Esophagus (tissue), 2 donors: ENCODE results near the gene FLRT1. TPM values are rescaled to one million over a fixed set of nuclear protein-coding genes. Genes with fewer than 3 reads are reported as not detected.
A peak's percentile ranks its signal among the peaks of the same experiment; 100 is the strongest.

Experiments used
- H3K27ac ChIP-seq, 2 donors: one replicate each; pipeline ENCODE4 v1.5.1; 2013; ENCODE audit warnings: low read depth in 2 of 2, mild to moderate bottlenecking in 2 of 2, inconsistent platforms in 1 of 2, low read length in 1 of 2, moderate library complexity in 1 of 2
- H3K27me3 ChIP-seq, 2 donors: one replicate each; pipeline ENCODE4 v1.6.1; 2013; ENCODE audit warnings: low read length in 2 of 2, control low read depth in 1 of 2, mild to moderate bottlenecking in 1 of 2; ENCODE audit not compliant: insufficient read depth in 2 of 2, control insufficient read depth in 1 of 2
- H3K36me3 ChIP-seq, 2 donors: one replicate each; pipeline ENCODE4 v1.6.1; 2013; ENCODE audit warnings: low read length in 1 of 2; ENCODE audit not compliant: control insufficient read depth in 2 of 2, insufficient read depth in 2 of 2
- H3K4me1 ChIP-seq, 2 donors: one replicate each; pipeline ENCODE4 v1.6.1; 2013; ENCODE audit warnings: low read length in 1 of 2; ENCODE audit not compliant: control insufficient read depth in 2 of 2, insufficient read depth in 2 of 2
- H3K4me3 ChIP-seq, 2 donors: one replicate each; pipeline ENCODE4 v1.5.1; 2013; ENCODE audit warnings: low read length in 2 of 2, mild to moderate bottlenecking in 2 of 2, low read depth in 1 of 2, moderate library complexity in 1 of 2
- H3K9me3 ChIP-seq, 2 donors: one replicate each; pipeline ENCODE4 v1.6.1; 2013; ENCODE audit warnings: mild to moderate bottlenecking in 2 of 2, low read depth in 1 of 2, low read length in 1 of 2, moderate library complexity in 1 of 2; ENCODE audit not compliant: control insufficient read depth in 2 of 2, insufficient read depth in 1 of 2
- WGBS, 2 donors: extraction: QIAGEN DNeasy Blood & Tissue Kit; methylation state at CpG; one replicate each; pipeline ENCODE4 v1.1.7; 2013; 5-methylcytosine and 5-hydroxymethylcytosine counted together
- polyA plus RNA-seq, 2 donors: library from polyadenylated mRNA; stranded (reverse); fragments of 200-250 nt; gene quantifications; one replicate each; pipeline ENCODE4 v1.2.3, GENCODE V29; 2013
- donor health status: healthy with polysubstance abuse.
- donor health status: Bipolar disorder and iron deficiency.

The FLRT1 gene
- polyA plus RNA-seq, 2 donors = 0.04 to 0.08 TPM

DNA sequence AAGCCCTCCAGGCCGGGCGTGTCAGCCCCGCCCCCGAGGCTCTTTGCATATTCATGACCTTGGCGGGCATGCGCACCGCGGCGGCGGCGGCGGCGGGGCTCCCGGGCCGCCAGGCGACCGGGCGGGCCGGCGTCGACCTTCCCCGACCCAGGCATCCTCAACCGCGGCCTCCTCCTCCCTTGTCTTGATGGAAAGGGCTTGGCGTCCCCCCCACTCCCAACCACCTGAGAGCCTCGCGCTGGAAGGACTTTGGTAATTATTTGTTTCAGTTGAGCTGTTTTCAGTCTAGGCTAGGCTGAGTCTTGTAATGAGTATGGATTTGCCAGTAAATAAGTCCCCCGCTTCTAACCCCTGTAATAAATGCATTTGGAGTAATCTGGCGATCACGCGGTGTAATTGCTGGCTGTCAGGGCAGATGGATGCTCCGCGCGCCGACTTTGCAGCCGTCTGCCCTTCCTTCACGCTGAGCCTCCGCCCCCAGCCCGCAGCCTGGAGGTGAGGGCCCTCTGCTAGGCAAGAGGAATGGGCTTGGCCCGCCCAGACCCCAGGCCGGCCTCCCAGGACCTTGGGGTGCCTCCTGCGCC is 25.2 kb downstream of the FLRT1 start:
- no peaks in the 10 kb centered on the region for H3K9me3 ChIP-seq
- H3K27me3 ChIP-seq = peaks cover 0 to 3% of the 10 kb centered on the region in 2 donors
- no peaks in the 10 kb centered on the region for H3K36me3 ChIP-seq
- H3K27ac ChIP-seq = no peak overlapping the region
- peak overlapping the region in 1 of 2 donors; percentile 26 for H3K4me3 ChIP-seq
- H3K4me1 ChIP-seq = peaks cover 3 to 4% of the 10 kb centered on the region in 2 donors
- 7 to 9% methylated on average over 42 of the region's 42 CpGs for WGBS, 2 donors

DNA sequence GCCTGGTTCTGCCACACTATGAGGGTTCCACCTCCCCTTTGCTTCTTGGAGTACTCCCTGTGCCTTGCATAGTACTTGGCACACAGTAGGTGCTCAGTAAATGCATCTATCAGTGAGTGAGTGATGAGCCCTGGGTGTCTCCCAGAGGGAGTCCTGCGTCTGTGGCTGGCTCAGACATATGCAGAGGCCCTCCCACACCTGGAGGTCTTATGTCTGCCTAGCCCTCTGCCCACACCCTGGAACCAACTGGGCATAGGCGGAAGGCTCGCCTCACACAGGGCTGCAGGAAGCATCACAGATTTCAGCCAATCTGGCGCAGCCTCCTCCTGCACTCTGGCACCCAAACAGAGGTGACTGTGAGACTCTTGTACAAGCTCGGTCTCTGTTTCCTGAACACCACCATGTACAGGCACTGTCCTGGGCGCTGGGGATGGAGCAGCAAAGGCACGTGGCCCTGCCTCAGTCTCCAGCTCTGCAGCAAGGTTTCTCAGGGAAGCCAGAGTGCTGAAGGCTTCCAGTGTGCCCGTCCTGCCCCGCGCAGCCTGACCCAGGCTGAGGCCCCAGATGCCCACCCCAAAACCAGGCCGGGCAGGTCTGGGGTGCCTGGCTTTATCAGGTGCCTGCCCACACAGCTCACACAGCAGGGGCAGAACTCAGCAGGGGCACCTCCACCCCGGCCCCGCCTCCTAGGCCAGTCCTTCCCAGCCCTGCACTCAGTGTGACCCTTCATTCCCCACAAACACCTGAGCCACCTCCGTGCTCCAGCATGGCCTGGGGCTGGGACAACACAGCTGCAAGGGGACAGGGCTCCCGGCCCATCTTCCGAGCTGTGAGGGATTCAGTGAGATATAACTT is 26.7 kb downstream of the FLRT1 start:
- no peak overlapping the region for H3K27ac ChIP-seq
- no peaks in the 10 kb centered on the region for H3K9me3 ChIP-seq
- H3K4me1 ChIP-seq = peaks cover 3 to 4% of the 10 kb centered on the region in 2 donors
- H3K4me3 ChIP-seq = no peak overlapping the region
- WGBS, 2 donors = 88 to 91% methylated on average over 12 to 16 of the region's 16 CpGs
- no peaks in the 10 kb centered on the region for H3K36me3 ChIP-seq
- H3K27me3 ChIP-seq = peaks cover 0 to 3% of the 10 kb centered on the region in 2 donors

DNA sequence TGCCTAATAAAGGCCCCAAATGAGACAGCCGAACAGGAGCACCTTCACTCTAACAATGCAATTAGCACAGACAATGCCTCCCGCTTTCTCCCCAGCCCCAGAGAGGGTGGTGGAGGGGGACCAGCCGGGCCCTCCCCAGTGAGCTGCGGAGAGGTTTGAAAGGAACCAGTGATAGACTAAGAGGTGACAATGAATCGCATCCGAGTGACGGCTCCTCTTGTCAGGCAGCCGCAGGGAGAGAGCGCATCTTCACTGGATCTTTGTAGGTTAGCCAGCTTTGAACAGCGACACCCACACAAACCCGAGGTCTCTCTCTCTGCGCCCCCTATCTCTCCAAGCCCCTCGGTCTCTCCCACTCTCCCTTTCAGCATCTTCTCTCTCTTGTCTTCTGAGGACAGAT is 28.0 kb downstream of the FLRT1 start:
- H3K27me3 ChIP-seq = peaks cover 0 to 3% of the 10 kb centered on the region in 2 donors
- H3K9me3 ChIP-seq = no peaks in the 10 kb centered on the region
- H3K4me3 ChIP-seq = no peak overlapping the region
- H3K27ac ChIP-seq = no peak overlapping the region
- WGBS, 2 donors = 91 to 93% methylated on average over 13 of the region's 13 CpGs
- H3K36me3 ChIP-seq = no peaks in the 10 kb centered on the region
- H3K4me1 ChIP-seq = peaks cover 3 to 4% of the 10 kb centered on the region in 2 donors

DNA sequence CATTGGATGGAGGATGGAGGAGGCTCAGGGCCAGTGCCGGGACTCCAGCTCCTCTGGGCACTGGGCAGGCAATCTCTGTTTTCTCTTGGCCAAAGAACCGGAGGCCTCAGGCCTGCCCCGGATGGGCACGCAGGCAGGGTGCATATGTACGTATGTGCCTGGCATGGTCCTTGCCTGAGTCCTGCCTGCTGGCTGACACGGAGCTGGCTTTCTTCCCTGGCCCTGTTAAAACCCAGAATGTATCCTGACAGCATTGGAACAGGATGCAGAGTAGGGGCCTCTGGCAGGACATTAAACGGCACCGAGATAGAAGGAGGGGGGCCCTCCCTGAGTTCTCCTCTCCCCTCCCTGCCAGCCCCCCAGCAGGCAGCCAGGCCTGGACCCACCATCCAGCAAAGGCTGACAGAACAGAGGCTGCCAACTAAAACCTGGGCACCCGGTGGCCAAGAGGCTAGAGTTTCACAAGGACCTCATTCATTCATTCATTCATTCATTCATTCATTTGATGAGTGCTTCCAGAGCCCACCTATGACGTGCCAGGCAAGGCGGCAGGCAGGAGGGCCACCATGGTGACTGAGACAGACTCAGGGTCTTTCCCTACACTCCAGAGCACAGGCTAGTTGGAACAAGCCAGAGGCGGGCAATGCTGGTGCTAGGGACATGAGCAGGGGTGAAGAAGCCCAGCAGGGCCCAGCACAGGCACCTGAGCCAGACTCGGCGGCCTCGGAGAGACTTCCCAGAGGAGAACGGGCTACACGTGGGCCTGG is 28.8 kb downstream of the FLRT1 start:
- Histone ChIP-seq H3K36me3 (no peaks in the 10 kb centered on the region), H3K27ac (no peak overlapping the region)
- 58 to 77% methylated on average over 17 of the region's 17 CpGs for WGBS, 2 donors

DNA sequence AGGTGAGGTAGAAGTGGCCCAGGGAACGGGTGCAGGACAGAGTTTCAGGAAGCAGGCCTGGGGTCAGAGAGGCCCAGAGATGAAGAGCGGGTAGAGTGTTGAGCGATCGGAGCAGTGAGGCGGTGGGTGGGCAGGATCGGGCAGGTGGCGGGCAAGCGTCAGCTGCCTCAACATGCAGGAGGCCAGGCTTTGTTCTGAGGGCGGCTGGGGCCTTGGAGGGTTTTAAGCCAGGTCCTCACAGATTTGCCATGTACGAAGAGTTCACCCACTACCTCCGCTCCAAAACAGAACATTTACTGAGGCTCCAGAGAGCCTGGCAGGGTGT is 29.4 kb downstream of the FLRT1 start:
- Histone ChIP-seq H3K4me3 (no peak overlapping the region), H3K27me3 (peaks cover 0 to 3% of the 10 kb centered on the region in 2 donors), H3K36me3 (no peaks in the 10 kb centered on the region), H3K4me1 (peaks cover 3 to 4% of the 10 kb centered on the region in 2 donors), H3K27ac (no peak overlapping the region), H3K9me3 (no peaks in the 10 kb centered on the region)
- WGBS, 2 donors = 65 to 75% methylated on average over 11 of the region's 11 CpGs

More for the DNA sequence above, 28.8 kb downstream of the FLRT1 start:
- Histone ChIP-seq H3K27me3 (peaks cover 0 to 3% of the 10 kb centered on the region in 2 donors), H3K4me3 (no peak overlapping the region), H3K9me3 (no peaks in the 10 kb centered on the region), H3K4me1 (peaks cover 3 to 4% of the 10 kb centered on the region in 2 donors)

DNA sequence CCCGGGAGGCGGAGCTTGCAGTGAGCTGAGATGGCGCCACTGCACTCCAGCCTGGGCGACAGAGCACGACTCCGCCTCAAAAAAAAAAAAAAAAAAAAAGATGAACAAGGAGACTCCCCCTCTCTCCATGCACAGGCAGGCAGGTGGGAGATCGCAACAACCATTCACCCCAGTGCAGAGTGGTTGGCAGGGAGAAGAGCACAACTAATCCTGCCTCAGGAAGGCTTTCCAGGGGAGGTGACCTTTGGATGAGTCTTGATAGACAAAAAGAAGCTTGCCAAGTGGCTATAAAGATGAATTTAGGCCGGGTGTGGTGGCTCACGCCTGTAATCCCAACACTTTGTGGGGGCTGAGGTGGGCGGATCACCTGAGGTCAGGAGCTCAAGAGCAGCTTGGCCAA is 30.0 kb downstream of the FLRT1 start:
- no peak overlapping the region for H3K4me3 ChIP-seq
- H3K27me3 ChIP-seq = peaks cover 0 to 3% of the 10 kb centered on the region in 2 donors
- 91 to 92% methylated on average over 10 of the region's 10 CpGs for WGBS, 2 donors
- H3K27ac ChIP-seq = no peak overlapping the region
- H3K9me3 ChIP-seq = no peaks in the 10 kb centered on the region
- H3K4me1 ChIP-seq = peaks cover 3 to 4% of the 10 kb centered on the region in 2 donors
- H3K36me3 ChIP-seq = no peaks in the 10 kb centered on the region

DNA sequence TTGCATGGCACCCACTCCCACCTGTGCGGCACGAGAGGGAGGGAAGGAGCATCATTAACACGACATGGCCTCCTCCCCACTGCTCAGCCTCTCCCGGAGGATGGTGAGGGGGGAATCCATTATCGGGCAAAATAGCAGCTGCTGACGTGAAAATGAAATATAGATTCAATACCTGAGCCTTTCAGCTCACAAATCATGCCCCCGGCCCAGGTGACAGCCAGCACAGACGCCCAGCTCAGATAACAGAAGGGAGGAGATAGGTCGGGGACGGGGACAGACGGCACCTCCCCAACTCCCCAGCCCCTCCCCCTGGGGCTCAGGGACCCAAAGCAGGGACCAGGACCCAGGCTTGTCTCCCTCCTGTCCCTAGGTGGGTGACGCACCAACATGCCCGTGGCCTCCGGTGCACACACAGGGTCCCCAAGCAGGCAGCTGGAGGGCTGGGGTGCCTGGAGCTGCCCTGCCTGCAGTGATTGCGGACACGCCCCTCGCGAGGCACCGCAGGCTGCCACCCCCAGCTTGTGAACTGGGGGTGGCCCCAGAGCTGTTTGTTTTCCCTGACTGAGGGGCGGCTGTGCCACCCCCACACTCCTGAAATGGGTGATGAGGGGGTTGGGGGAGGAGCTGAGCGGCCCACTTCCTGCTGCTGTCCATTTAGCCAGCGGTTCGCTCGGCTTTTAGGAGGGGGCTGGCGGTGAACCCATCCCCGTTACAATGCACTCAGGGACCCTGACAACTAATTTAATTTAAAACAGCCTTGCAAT is 31.7 kb downstream of the FLRT1 start:
- Histone ChIP-seq H3K27ac (no peak overlapping the region), H3K36me3 (no peaks in the 10 kb centered on the region), H3K9me3 (no peaks in the 10 kb centered on the region), H3K4me1 (no peaks in the 10 kb centered on the region), H3K4me3 (no peak overlapping the region), H3K27me3 (no peaks in the 10 kb centered on the region)
- 73% methylated on average over 26 of the region's 26 CpGs for WGBS, 2 donors

DNA sequence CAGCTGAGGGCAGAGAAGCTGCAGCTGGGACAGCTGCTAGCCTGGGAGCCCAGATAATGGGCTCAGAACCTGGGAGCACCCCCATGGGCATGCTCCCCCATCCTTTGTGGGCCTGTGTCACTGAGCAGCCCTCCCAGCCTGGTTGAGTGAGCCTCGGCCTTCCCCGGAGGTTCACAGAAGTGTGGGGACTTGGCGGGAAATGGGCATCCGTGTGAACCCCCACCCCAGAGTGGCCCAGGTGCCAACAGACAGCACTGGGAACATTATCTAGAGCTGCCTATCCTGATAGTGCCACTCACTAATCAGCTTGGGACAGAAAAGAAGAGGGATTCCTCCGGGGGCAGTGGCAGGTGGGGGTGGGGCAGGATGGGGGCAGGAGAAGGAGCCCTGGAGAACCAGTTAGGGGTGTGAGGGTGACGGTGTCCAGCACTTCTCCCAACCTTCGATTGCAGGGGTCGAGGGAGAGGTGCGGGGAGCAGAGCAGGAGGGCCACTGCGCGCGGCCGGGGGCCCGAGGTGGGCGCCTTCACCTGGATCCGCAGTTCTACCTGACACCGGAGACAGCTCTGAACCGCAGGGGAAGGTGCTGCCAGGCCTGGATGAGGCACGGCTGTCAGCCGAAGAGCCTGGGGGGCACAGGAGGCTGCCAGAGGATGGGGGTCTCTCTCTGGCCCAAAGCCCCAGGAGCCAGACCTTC is 33.1 kb downstream of the FLRT1 start:
- Histone ChIP-seq H3K27ac (no peak overlapping the region), H3K27me3 (no peaks in the 10 kb centered on the region), H3K4me3 (no peak overlapping the region), H3K9me3 (no peaks in the 10 kb centered on the region), H3K4me1 (no peaks in the 10 kb centered on the region), H3K36me3 (no peaks in the 10 kb centered on the region)
- 92 to 93% methylated on average over 20 of the region's 20 CpGs for WGBS, 2 donors
